GM12874 (cell line): ENCODE data around the gene HAUS6.

Experiments used
- TF ChIP-seq, protein P1 (sequence below): IDR thresholded peaks from 2 replicates; pipeline ENCODE4 v1.5.1; 2011; ENCODE audit warnings: low read depth, mild to moderate bottlenecking, control low read depth, low read length, moderate library complexity; ENCODE audit not compliant: insufficient read depth

The HAUS6 gene

GRCh38 chr9:19114680-19115270, 12.1 kb upstream of the HAUS6 start:
- TF ChIP-seq, protein P1, sequence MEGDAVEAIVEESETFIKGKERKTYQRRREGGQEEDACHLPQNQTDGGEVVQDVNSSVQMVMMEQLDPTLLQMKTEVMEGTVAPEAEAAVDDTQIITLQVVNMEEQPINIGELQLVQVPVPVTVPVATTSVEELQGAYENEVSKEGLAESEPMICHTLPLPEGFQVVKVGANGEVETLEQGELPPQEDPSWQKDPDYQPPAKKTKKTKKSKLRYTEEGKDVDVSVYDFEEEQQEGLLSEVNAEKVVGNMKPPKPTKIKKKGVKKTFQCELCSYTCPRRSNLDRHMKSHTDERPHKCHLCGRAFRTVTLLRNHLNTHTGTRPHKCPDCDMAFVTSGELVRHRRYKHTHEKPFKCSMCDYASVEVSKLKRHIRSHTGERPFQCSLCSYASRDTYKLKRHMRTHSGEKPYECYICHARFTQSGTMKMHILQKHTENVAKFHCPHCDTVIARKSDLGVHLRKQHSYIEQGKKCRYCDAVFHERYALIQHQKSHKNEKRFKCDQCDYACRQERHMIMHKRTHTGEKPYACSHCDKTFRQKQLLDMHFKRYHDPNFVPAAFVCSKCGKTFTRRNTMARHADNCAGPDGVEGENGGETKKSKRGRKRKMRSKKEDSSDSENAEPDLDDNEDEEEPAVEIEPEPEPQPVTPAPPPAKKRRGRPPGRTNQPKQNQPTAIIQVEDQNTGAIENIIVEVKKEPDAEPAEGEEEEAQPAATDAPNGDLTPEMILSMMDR = no peak

DNA sequence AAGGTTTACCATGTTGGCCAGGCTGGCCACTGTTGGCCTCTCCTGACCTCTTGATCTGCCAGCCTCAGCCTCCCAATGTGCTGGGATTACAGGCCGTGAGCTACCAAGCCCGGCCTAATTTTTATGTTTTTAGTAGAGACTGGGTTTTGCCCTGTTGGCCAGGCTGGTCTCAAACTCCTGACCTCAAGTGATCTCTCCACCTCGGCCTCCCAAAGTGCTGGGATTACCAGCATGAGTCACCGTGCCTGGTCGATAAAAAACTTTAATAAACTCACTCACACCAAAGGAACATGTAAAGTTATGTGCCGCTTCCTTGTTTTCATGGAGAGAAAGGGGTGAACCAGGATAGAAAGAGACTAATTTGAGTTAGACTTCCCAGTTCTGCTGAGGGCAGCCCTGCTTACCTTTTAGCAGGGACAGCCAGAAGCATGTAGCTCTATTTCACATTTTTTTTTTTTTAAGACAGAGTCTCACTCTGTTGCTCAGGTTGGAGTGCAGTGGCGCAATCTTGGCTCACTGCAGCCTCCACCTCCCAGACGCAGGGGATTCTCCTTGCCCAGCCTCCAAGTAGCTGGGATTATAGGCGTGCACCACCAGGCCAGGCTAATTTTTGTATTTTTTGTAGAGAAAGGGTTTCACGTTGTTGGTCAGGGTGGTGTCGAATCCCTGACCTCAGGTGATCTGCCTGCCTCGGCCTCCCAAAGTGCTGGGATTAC, 11.4 kb upstream of the HAUS6 start:
- TF ChIP-seq, protein P1 = no peak

DNA sequence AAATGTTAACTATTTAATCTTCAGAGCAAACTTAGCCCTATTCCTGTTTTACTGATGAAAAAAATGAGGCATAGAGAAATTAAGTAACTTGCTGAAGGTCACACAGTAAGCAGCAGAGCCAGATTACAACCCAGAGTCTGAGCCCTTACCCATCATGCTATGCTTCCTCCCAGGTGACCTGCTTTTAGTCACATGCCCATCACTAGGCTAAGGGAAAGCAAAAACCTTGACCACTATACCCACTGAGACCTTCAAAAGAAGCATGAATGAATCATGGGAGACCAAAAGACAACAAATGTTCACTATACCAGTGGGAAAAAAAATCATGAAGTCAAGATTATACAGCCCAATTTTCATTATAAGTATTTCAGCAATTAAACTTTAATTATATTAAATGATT, 5.3 kb upstream of the HAUS6 start:
- TF ChIP-seq, protein P1 = no peak

- TF ChIP-seq, protein P1 = no peak
Observed at GRCh38 chr9:19104515-19105282, 2.0 kb upstream of the HAUS6 start.

DNA sequence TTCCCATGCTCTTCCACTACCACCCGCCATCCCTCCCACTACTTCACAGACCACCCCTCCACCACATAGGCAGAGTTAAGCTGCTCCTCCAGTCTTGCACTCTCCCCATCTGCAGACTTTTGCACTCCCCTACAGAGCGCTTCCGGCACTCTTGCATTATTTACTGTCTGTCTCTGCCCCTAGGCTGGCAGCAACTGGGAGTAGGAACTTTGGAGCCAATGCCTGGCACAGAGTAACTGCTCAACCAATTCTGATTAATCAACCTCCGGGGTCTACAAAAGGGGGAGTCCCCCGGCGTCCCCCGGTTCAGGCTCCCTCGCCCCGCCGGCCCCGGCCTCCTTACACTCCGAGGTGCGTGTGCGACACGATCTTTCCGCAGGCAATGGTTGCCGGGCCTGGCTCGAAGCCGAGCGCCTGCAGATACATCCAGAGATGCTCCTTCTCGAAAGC, 498 bp downstream of the HAUS6 start:
- TF ChIP-seq, protein P1 = no peak

GRCh38 chr9:19101203-19101602, 1.5 kb downstream of the HAUS6 start:
- TF ChIP-seq, protein P1 = no peak

GRCh38 chr9:19087106-19088000, 15.4 kb downstream of the HAUS6 start:
- TF ChIP-seq, protein P1 = no peak
